Prostate gland (tissue), 2 donors: ENCODE measurements around the gene TEX22. TPM values are rescaled to one million over a fixed set of nuclear protein-coding genes. Genes with fewer than 3 reads are reported as not detected.

ENCODE experiments used
- DNase-seq: peaks from one replicate; pipeline ENCODE4 v3.0.0-alpha.2; 2019; ENCODE audit warnings: low spot score
- H3K27ac ChIP-seq, 2 donors: fragments of 200-600 bp; sonication (generic); 2 replicates each; pipeline ENCODE4 v1.5.1; 2017 to 2019
- H3K27me3 ChIP-seq: fragments of 200-600 bp; sonication (generic); replicated peaks from 2 replicates; pipeline ENCODE4 v1.5.1; 2019; ENCODE audit not compliant: insufficient read depth
- H3K36me3 ChIP-seq, 2 donors: fragments of 200-600 bp; sonication (generic); 1 replicate in 1 of 2; 2 replicates in 1 of 2; pipeline versions ENCODE4 v1.5.1 to v1.8.1; 2017 to 2019
- H3K4me1 ChIP-seq: fragments of 200-600 bp; sonication (generic); replicated peaks from 2 replicates; pipeline ENCODE4 v1.5.1; 2019
- H3K4me3 ChIP-seq, 2 donors: fragments of 200-600 bp; sonication (generic); 2 replicates each; pipeline ENCODE4 v1.5.1; 2017 to 2019
- H3K9me3 ChIP-seq: fragments of 200-600 bp; sonication (generic); 2 replicates; pipeline ENCODE4 v1.5.1; 2017
- CTCF ChIP-seq, 4 experiments: fragments of 200-600 bp in 2 of 4; fragments of 450-650 bp in 2 of 4; sonication (generic) in 2 of 4; IDR thresholded peaks; 1 replicate in 3 of 4; 2 replicates in 1 of 4; pipeline ENCODE4 v1.5.1; 2016 to 2019; ENCODE audit warnings: antibody characterized with exemption in 4 of 4, mild to moderate bottlenecking in 2 of 4, moderate library complexity in 2 of 4
- POLR2A ChIP-seq: fragments of 450-650 bp; IDR thresholded peaks from one replicate; pipeline ENCODE4 v1.6.1; 2016; ENCODE audit warnings: antibody characterized with exemption, mild to moderate bottlenecking
- POLR2AphosphoS5 ChIP-seq: sonication (generic); formaldehyde crosslinking; IDR thresholded peaks from one replicate; pipeline ENCODE4 v1.6.1; 2017; ENCODE audit warnings: antibody characterized with exemption
- WGBS: methylation state at CpG from one replicate; pipeline ENCODE4 v1.1.5; 2018; 5-methylcytosine and 5-hydroxymethylcytosine counted together
- intact Hi-C: fragments of 100-400 bp; cut with DNase I; formaldehyde crosslinking; loops from one replicate; pipeline ENCODE4 v1.14.2; 2022
- total RNA-seq, 2 donors: library from RNA; depleted of rRNA; stranded (reverse); fragments of >200 nt; gene quantifications; one replicate each; pipeline ENCODE4 v1.1.0, GENCODE V29; 2016

Gene TEX22
- total RNA-seq, 2 donors from 2014 or later: 0.57 to 0.73 TPM

- H3K27ac ChIP-seq: no peak overlapping the region
- no peaks in the 10 kb centered on the region for H3K27me3 ChIP-seq
- TF ChIP-seq POLR2A (no peak), CTCF (IDR thresholded peaks at IDR 0.05) (no peak), POLR2AphosphoS5 (no peak)
- no peak overlapping the region for H3K4me3 ChIP-seq
- H3K4me1 ChIP-seq: no peaks in the 10 kb centered on the region
- DNase-seq: no peak
- 76% methylated on average over 13 of the region's 13 CpGs for WGBS
- H3K36me3 ChIP-seq: no peaks in the 10 kb centered on the region
- no peaks in the 10 kb centered on the region for H3K9me3 ChIP-seq
- intact Hi-C loops: no loop called here
Measured at GRCh38 chr14:105408592-105408991, 10.3 kb downstream of the TEX22 start.

GRCh38 chr14:105409364-105409763 is 11.0 kb downstream of the TEX22 start:
- no peak for DNase-seq
- Histone ChIP-seq H3K27me3 (no peaks in the 10 kb centered on the region), H3K4me1 (no peaks in the 10 kb centered on the region), H3K9me3 (no peaks in the 10 kb centered on the region), H3K27ac (no peak overlapping the region), H3K4me3 (no peak overlapping the region), H3K36me3 (no peaks in the 10 kb centered on the region)
- WGBS: 92% methylated on average over 3 of the region's 3 CpGs
- no peak for TF ChIP-seq POLR2AphosphoS5
- TF ChIP-seq POLR2A: no peak
- no peak for TF ChIP-seq CTCF (IDR thresholded peaks at IDR 0.05)
- intact Hi-C loops: no loop called here

GRCh38 chr14:105410642-105411016 is 12.3 kb downstream of the TEX22 start:
- H3K4me1 ChIP-seq: peaks cover 2% of the 10 kb centered on the region
- TF ChIP-seq POLR2AphosphoS5 (no peak), CTCF (IDR thresholded peaks at IDR 0.05) (no peak), POLR2A (no peak)
- no peak for DNase-seq
- H3K9me3 ChIP-seq: no peaks in the 10 kb centered on the region
- no peaks in the 10 kb centered on the region for H3K36me3 ChIP-seq
- no peaks in the 10 kb centered on the region for H3K27me3 ChIP-seq
- H3K27ac ChIP-seq: no peak overlapping the region
- H3K4me3 ChIP-seq: peak overlapping the region in 1 of 2 donors; percentile 35
- intact Hi-C loops: no loop called here
- 32% methylated on average over 5 of the region's 5 CpGs for WGBS

- Histone ChIP-seq H3K4me1 (peaks cover 2% of the 10 kb centered on the region), H3K27ac (no peak overlapping the region), H3K36me3 (no peaks in the 10 kb centered on the region), H3K9me3 (no peaks in the 10 kb centered on the region), H3K4me3 (peak overlapping the region; percentile 13 to 35), H3K27me3 (no peaks in the 10 kb centered on the region)
- WGBS: 10% methylated on average over 80 of the region's 86 CpGs
- DNase-seq: no peak
- intact Hi-C loops: no loop called here
- TF ChIP-seq CTCF (IDR thresholded peaks at IDR 0.05) (no peak), POLR2A (no peak)
Measured at GRCh38 chr14:105411017-105411941, 12.9 kb downstream of the TEX22 start.
